Activated CD4-positive, alpha-beta T cell treated with anti-CD3 and anti-CD28 coated beads for 36 hours (primary cell): ENCODE data around the gene ZNF593OS. TPM values are rescaled to one million over a fixed set of nuclear protein-coding genes. Genes with fewer than 3 reads are reported as not detected.

Experiments
- ATAC-seq: fragments of 200-7000 bp; cut with Tn5 transposase; one replicate; pipeline ENCODE4 v1.10.0; 2021; ENCODE audit warnings: mild to moderate bottlenecking, moderate library complexity
- CTCF ChIA-PET: fragments of 350-600 bp; sonication (Branson Sonifier 250); formaldehyde crosslinking; loops from one replicate; lab custom pipeline; 2021; ENCODE audit warnings: antibody characterized with exemption; lab: Charles Lee
- POLR2A ChIA-PET: fragments of 350-600 bp; sonication (Branson Sonifier 250); formaldehyde crosslinking; loops from one replicate; lab custom pipeline; 2021; ENCODE audit warnings: antibody characterized with exemption, inconsistent platforms; lab: Charles Lee
- DNase-seq: peaks from one replicate; pipeline ENCODE4 v3.0.0-alpha.2; 2020
- H3K27ac Mint-ChIP-seq: one replicate; pipeline ENCODE4 v1.8.0; 2021; ENCODE audit warnings: mixed read lengths
- H3K27me3 Mint-ChIP-seq: one replicate; pipeline ENCODE4 v1.8.0; 2021; ENCODE audit warnings: mixed read lengths
- H3K36me3 Mint-ChIP-seq: one replicate; pipeline ENCODE4 v1.8.0; 2021; ENCODE audit warnings: low read depth, mixed read lengths
- H3K4me1 Mint-ChIP-seq: one replicate; pipeline ENCODE4 v1.8.0; 2021; ENCODE audit warnings: mixed read lengths
- H3K4me3 Mint-ChIP-seq: one replicate; pipeline ENCODE4 v1.8.0; 2021; ENCODE audit warnings: mild to moderate bottlenecking, moderate library complexity, mixed read lengths
- H3K9me3 Mint-ChIP-seq: one replicate; pipeline ENCODE4 v1.8.0; 2021; ENCODE audit warnings: low read depth, mixed read lengths
- intact Hi-C, 2 experiments: fragments of 100-400 bp; cut with DNase I in 1 of 2; cut with micrococcal nuclease in 1 of 2; formaldehyde crosslinking; loops; one replicate each; pipeline versions ENCODE4 v1.14.2 to v1.15.1; 2022 to 2024; cut with DNase I, micrococcal nuclease
- total RNA-seq, 2 experiments: library from RNA; stranded (reverse); gene quantifications; one replicate each; pipeline ENCODE4 v1.2.3, GENCODE V29; 2021

ZNF593OS gene
- total RNA-seq, 2 experiments from 2014 or later: not detected

GRCh38 chr1:26166719-26167281 is 4.8 kb downstream of the ZNF593OS start:
- H3K4me1 Mint-ChIP-seq: peaks cover 18% of the 10 kb centered on the region
- no peak overlapping the region for H3K4me3 Mint-ChIP-seq
- peaks cover 10% of the 10 kb centered on the region for H3K27me3 Mint-ChIP-seq
- intact Hi-C loops: loop anchor here in 1 of 2 experiments (5.0 kb wide), 1 partner anchor 129 kb away; no protein-coding TSS in a partner anchor
- no peaks in the 10 kb centered on the region for H3K9me3 Mint-ChIP-seq
- CTCF ChIA-PET: interaction anchor here (1.0 kb wide), 2 partner anchors 9 to 155 kb away, joined by 3 read pairs; no protein-coding TSS in a partner anchor
- no peak overlapping the region for H3K27ac Mint-ChIP-seq
- peaks cover 8% of the 10 kb centered on the region for H3K36me3 Mint-ChIP-seq
- DNase-seq (no peak), ATAC-seq (no peak)
- POLR2A ChIA-PET: no interaction called here

GRCh38 chr1:26164861-26165842 is 6.5 kb downstream of the ZNF593OS start:
- Mint-ChIP-seq H3K4me1 (peaks cover 10% of the 10 kb centered on the region), H3K9me3 (no peaks in the 10 kb centered on the region), H3K27ac (no peak overlapping the region), H3K4me3 (peak overlapping the region; percentile 50), H3K36me3 (no peaks in the 10 kb centered on the region), H3K27me3 (peaks cover 14% of the 10 kb centered on the region)
- DNase-seq (no peak), ATAC-seq (no peak)
- POLR2A ChIA-PET: no interaction called here
- CTCF ChIA-PET: interaction anchor here (0.6 to 1.7 kb wide), 8 partner anchors 20 to 157 kb away, joined by 3 to 6 read pairs (median 4); no protein-coding TSS in a partner anchor
- intact Hi-C loops: loop anchor here (1.0 to 5.0 kb wide), 4 partner anchors 60 to 129 kb away; partner anchors contain the start of gene CEP85 (in 1 of the 2)

GRCh38 chr1:26164036-26164860 is 7.4 kb downstream of the ZNF593OS start:
- H3K27ac Mint-ChIP-seq: no peak overlapping the region
- ATAC-seq (peak; percentile 69), DNase-seq (peak; percentile 75)
- H3K4me3 Mint-ChIP-seq: peak overlapping the region; percentile 50
- peaks cover 10% of the 10 kb centered on the region for H3K4me1 Mint-ChIP-seq
- H3K9me3 Mint-ChIP-seq: no peaks in the 10 kb centered on the region
- ChIA-PET CTCF (interaction anchor here (0.7 to 2.2 kb wide), 7 partner anchors 19 to 126 kb away, joined by 3 to 11 read pairs (median 3); no protein-coding TSS in a partner anchor), POLR2A (no interaction called here)
- intact Hi-C loops: loop anchor here (1.0 kb wide), 3 partner anchors 59 to 128 kb away; partner anchors contain the start of gene CEP85 (in 1 of the 2)
- H3K27me3 Mint-ChIP-seq: peaks cover 14% of the 10 kb centered on the region
- H3K36me3 Mint-ChIP-seq: no peaks in the 10 kb centered on the region

GRCh38 chr1:26163684-26164035 is 8.0 kb downstream of the ZNF593OS start:
- ChIA-PET CTCF (interaction anchor here (0.7 to 2.2 kb wide), 7 partner anchors 9 to 125 kb away, joined by 3 to 11 read pairs (median 3); no protein-coding TSS in a partner anchor), POLR2A (no interaction called here)
- no peak overlapping the region for H3K27ac Mint-ChIP-seq
- H3K4me1 Mint-ChIP-seq: peaks cover 10% of the 10 kb centered on the region
- H3K4me3 Mint-ChIP-seq: no peak overlapping the region
- intact Hi-C loops: loop anchor here (1.0 to 2.0 kb wide), 4 partner anchors 58 to 157 kb away; partner anchors contain the start of gene CEP85 (in 1 of the 2)
- no peaks in the 10 kb centered on the region for H3K36me3 Mint-ChIP-seq
- no peaks in the 10 kb centered on the region for H3K9me3 Mint-ChIP-seq
- peaks cover 14% of the 10 kb centered on the region for H3K27me3 Mint-ChIP-seq
- no peak for DNase-seq
- ATAC-seq: no peak

- DNase-seq: no peak
- H3K27me3 Mint-ChIP-seq: peaks cover 15% of the 10 kb centered on the region
- intact Hi-C loops: loop anchor here in 1 of 2 experiments (2.0 kb wide), 1 partner anchor 159 kb away; no protein-coding TSS in a partner anchor
- no peaks in the 10 kb centered on the region for H3K9me3 Mint-ChIP-seq
- CTCF ChIA-PET: interaction anchor here (0.5 to 3.0 kb wide), 8 partner anchors 8 to 285 kb away, joined by 3 to 11 read pairs (median 4); partner anchors contain the start of genes ZNF593 and ZNF593OS
- peak overlapping the region; percentile 39 for H3K4me3 Mint-ChIP-seq
- H3K27ac Mint-ChIP-seq: no peak overlapping the region
- peaks cover 10% of the 10 kb centered on the region for H3K4me1 Mint-ChIP-seq
- POLR2A ChIA-PET: interaction anchor here (0.6 kb wide), 1 partner anchor 36 kb away, joined by 4 read pairs; no protein-coding TSS in a partner anchor
- no peak for ATAC-seq
- H3K36me3 Mint-ChIP-seq: no peaks in the 10 kb centered on the region
These were observed 9.4 kb downstream of the ZNF593OS start for GRCh38 chr1:26162220-26162709.

- H3K36me3 Mint-ChIP-seq: no peaks in the 10 kb centered on the region
- peak overlapping the region; percentile 39 for H3K4me3 Mint-ChIP-seq
- ChIA-PET POLR2A (interaction anchor here (0.6 kb wide), 1 partner anchor 35 kb away, joined by 4 read pairs; no protein-coding TSS in a partner anchor), CTCF (interaction anchor here (0.6 to 3.0 kb wide), 7 partner anchors 8 to 256 kb away, joined by 3 to 10 read pairs (median 3); partner anchors contain the start of genes ZNF593 and ZNF593OS)
- DNase-seq: peak; percentile 67
- H3K27me3 Mint-ChIP-seq: peaks cover 15% of the 10 kb centered on the region
- no peaks in the 10 kb centered on the region for H3K9me3 Mint-ChIP-seq
- peaks cover 10% of the 10 kb centered on the region for H3K4me1 Mint-ChIP-seq
- no peak overlapping the region for H3K27ac Mint-ChIP-seq
- peak; percentile 47 for ATAC-seq
- intact Hi-C loops: loop anchor here in 1 of 2 experiments (2.0 kb wide), 1 partner anchor 159 kb away; no protein-coding TSS in a partner anchor
These were observed 10.0 kb downstream of the ZNF593OS start for GRCh38 chr1:26161415-26162219.

GRCh38 chr1:26160527-26161414 is 10.9 kb downstream of the ZNF593OS start:
- H3K36me3 Mint-ChIP-seq: no peaks in the 10 kb centered on the region
- POLR2A ChIA-PET: no interaction called here
- no peak overlapping the region for H3K27ac Mint-ChIP-seq
- H3K4me1 Mint-ChIP-seq: peaks cover 10% of the 10 kb centered on the region
- DNase-seq (no peak), ATAC-seq (peak; percentile 4)
- intact Hi-C loops: no loop called here
- H3K27me3 Mint-ChIP-seq: peaks cover 17% of the 10 kb centered on the region
- no peaks in the 10 kb centered on the region for H3K9me3 Mint-ChIP-seq
- H3K4me3 Mint-ChIP-seq: no peak overlapping the region
- CTCF ChIA-PET: interaction anchor here (0.6 to 3.0 kb wide), 3 partner anchors 9 to 63 kb away, joined by 3 to 10 read pairs (median 3); partner anchors contain the start of gene ZNF593

GRCh38 chr1:26159743-26160039 is 11.9 kb downstream of the ZNF593OS start:
- Mint-ChIP-seq H3K36me3 (no peaks in the 10 kb centered on the region), H3K27ac (no peak overlapping the region), H3K27me3 (peaks cover 24% of the 10 kb centered on the region), H3K4me3 (no peak overlapping the region), H3K9me3 (no peaks in the 10 kb centered on the region), H3K4me1 (peaks cover 8% of the 10 kb centered on the region)
- ChIA-PET POLR2A (no interaction called here), CTCF (interaction anchor here (1.0 to 3.0 kb wide), 2 partner anchors 10 to 62 kb away, joined by 3 to 10 read pairs; partner anchors contain the start of gene ZNF593)
- intact Hi-C loops: no loop called here
- ATAC-seq (no peak), DNase-seq (no peak)
